DOHH2 (cell line): ENCODE data around the gene IHH.

Source experiments
- H3F3A ChIP-seq: fragments of 200-600 bp; sonication (generic), shearing (Covaris generic); 2 replicates; pipeline ENCODE4 v1.6.0; 2016; ENCODE audit warnings: antibody characterized with exemption, mild to moderate bottlenecking; ENCODE audit not compliant: control insufficient read depth, insufficient read depth
- H3K27ac ChIP-seq: fragments of 200-600 bp; sonication (generic); 2 replicates; pipeline ENCODE4 v1.5.1; 2014; ENCODE audit warnings: low read depth, mild to moderate bottlenecking, low read length, moderate library complexity
- H3K27me3 ChIP-seq: fragments of 200-600 bp; sonication (generic); 2 replicates; pipeline ENCODE4 v1.6.1; 2014; ENCODE audit warnings: mild to moderate bottlenecking, low read length, mixed read lengths; ENCODE audit not compliant: control insufficient read depth
- H3K36me3 ChIP-seq: fragments of 200-600 bp; sonication (generic); 2 replicates; pipeline ENCODE4 v1.6.1; 2014; ENCODE audit warnings: mild to moderate bottlenecking, low read length, moderate library complexity, mixed read lengths; ENCODE audit not compliant: control insufficient read depth
- H3K4me1 ChIP-seq: fragments of 200-600 bp; sonication (generic); 2 replicates; pipeline ENCODE4 v1.6.1; 2014; ENCODE audit warnings: mild to moderate bottlenecking, low read length, mixed read lengths; ENCODE audit not compliant: control insufficient read depth
- H3K4me2 ChIP-seq: fragments of 200-600 bp; sonication (generic); 2 replicates; pipeline ENCODE4 v1.6.0; 2014; ENCODE audit warnings: mild to moderate bottlenecking, low read length, moderate library complexity
- H3K4me3 ChIP-seq: fragments of 200-600 bp; sonication (generic); 2 replicates; pipeline ENCODE4 v1.5.1; 2014; ENCODE audit warnings: mild to moderate bottlenecking, low read length, mixed read lengths
- H3K79me2 ChIP-seq: fragments of 200-600 bp; sonication (generic); 2 replicates; pipeline ENCODE4 v1.6.1; 2014; ENCODE audit warnings: mild to moderate bottlenecking, low read length, mixed read lengths; ENCODE audit not compliant: control insufficient read depth
- H3K9me2 ChIP-seq: fragments of 200-600 bp; sonication (generic); replicated peaks from 2 replicates; pipeline ENCODE4 v1.6.1; 2014; ENCODE audit warnings: mild to moderate bottlenecking, low read length, mixed read lengths; ENCODE audit not compliant: control insufficient read depth
- H3K9me3 ChIP-seq: fragments of 200-600 bp; sonication (generic); 2 replicates; pipeline ENCODE4 v1.6.1; 2014; ENCODE audit warnings: antibody characterized with exemption, low read length, mixed read lengths; ENCODE audit not compliant: control insufficient read depth, insufficient read depth
- H4K20me1 ChIP-seq: fragments of 200-600 bp; sonication (generic); 2 replicates; pipeline ENCODE4 v1.6.0; 2014; ENCODE audit warnings: low read depth, mild to moderate bottlenecking, antibody characterized with exemption, low read length, moderate library complexity; ENCODE audit not compliant: control insufficient read depth, insufficient read depth
- EZH2phosphoT487 ChIP-seq: fragments of 200-600 bp; sonication (generic); IDR thresholded peaks from 2 replicates; pipeline ENCODE4 v1.6.1; 2017; ENCODE audit warnings: borderline replicate concordance, mild to moderate bottlenecking, antibody characterized with exemption, low read length, moderate library complexity, mixed read lengths
- TF ChIP-seq, protein P1 (sequence below): fragments of 200-600 bp; sonication (generic); IDR thresholded peaks from one replicate; pipeline ENCODE4 v1.5.1; 2014; ENCODE audit warnings: antibody characterized with exemption, mild to moderate bottlenecking, low read depth, low read length; ENCODE audit not compliant: poor library complexity, severe bottlenecking

Gene IHH

DNA sequence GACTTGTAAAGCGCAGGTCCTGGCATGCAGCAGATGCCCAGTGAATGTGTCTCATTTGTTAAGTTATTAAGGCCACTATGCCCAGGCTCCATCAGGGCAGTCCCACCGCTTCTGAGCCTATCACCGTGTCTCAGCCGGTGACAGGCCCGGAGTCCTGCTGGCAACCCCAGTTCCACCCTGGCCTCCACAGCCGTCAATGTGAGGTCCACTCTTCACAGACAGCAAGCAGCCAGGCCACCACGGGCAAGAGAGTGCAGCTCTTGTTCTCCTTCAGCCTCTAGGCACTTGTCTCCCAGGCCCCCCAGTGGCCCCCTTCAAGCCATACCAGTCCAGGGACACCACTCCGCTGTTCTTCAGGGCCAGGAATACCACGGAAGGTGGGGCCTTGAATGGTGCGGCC lies 42.0 kb downstream of the IHH start:
- no peaks in the 10 kb centered on the region for H3K79me2 ChIP-seq
- no peaks in the 10 kb centered on the region for H3K36me3 ChIP-seq
- no peak overlapping the region for H3K4me2 ChIP-seq
- no peaks in the 10 kb centered on the region for H3K4me1 ChIP-seq
- no peaks in the 10 kb centered on the region for H3K9me2 ChIP-seq
- no peak overlapping the region for H3K27ac ChIP-seq
- H3K4me3 ChIP-seq = no peak overlapping the region
- no peaks in the 10 kb centered on the region for H3K9me3 ChIP-seq
- H3K27me3 ChIP-seq = peaks cover 2% of the 10 kb centered on the region; the same call in 1 of the 2 replicates
- no peaks in the 10 kb centered on the region for H3F3A ChIP-seq
- H4K20me1 ChIP-seq = no peaks in the 10 kb centered on the region
- TF ChIP-seq, protein P1, sequence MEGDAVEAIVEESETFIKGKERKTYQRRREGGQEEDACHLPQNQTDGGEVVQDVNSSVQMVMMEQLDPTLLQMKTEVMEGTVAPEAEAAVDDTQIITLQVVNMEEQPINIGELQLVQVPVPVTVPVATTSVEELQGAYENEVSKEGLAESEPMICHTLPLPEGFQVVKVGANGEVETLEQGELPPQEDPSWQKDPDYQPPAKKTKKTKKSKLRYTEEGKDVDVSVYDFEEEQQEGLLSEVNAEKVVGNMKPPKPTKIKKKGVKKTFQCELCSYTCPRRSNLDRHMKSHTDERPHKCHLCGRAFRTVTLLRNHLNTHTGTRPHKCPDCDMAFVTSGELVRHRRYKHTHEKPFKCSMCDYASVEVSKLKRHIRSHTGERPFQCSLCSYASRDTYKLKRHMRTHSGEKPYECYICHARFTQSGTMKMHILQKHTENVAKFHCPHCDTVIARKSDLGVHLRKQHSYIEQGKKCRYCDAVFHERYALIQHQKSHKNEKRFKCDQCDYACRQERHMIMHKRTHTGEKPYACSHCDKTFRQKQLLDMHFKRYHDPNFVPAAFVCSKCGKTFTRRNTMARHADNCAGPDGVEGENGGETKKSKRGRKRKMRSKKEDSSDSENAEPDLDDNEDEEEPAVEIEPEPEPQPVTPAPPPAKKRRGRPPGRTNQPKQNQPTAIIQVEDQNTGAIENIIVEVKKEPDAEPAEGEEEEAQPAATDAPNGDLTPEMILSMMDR = no peak
- no peak for TF ChIP-seq EZH2phosphoT487

DNA sequence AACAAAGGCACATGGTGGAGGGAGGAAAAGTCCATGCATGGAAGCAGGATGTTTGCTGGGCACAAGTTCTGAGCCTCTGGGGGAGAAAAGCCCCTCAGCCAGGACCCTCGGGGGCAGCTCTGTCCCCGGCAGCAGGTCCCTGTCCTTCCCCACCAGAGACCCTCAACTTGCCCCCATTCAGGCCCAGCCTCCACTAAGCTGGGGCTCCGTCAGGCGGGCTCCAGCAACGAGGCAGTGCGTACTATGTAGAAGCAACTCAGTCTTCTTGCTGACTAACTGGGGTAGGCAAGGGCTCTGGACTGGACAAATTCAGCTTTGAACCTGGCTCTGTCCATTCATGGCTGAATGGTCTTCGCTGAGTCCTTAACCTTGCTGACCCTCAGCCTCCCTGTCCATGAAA lies 42.4 kb downstream of the IHH start:
- Histone ChIP-seq H3K4me3 (no peak overlapping the region), H3K9me3 (no peaks in the 10 kb centered on the region), H4K20me1 (no peaks in the 10 kb centered on the region), H3K27ac (no peak overlapping the region), H3K9me2 (no peaks in the 10 kb centered on the region), H3K4me1 (no peaks in the 10 kb centered on the region), H3K27me3 (peaks cover 2% of the 10 kb centered on the region; the same call in 1 of the 2 replicates), H3K36me3 (no peaks in the 10 kb centered on the region), H3F3A (no peaks in the 10 kb centered on the region), H3K4me2 (no peak overlapping the region), H3K79me2 (no peaks in the 10 kb centered on the region)
- TF ChIP-seq, protein P1 = no peak
- TF ChIP-seq EZH2phosphoT487 = no peak

DNA sequence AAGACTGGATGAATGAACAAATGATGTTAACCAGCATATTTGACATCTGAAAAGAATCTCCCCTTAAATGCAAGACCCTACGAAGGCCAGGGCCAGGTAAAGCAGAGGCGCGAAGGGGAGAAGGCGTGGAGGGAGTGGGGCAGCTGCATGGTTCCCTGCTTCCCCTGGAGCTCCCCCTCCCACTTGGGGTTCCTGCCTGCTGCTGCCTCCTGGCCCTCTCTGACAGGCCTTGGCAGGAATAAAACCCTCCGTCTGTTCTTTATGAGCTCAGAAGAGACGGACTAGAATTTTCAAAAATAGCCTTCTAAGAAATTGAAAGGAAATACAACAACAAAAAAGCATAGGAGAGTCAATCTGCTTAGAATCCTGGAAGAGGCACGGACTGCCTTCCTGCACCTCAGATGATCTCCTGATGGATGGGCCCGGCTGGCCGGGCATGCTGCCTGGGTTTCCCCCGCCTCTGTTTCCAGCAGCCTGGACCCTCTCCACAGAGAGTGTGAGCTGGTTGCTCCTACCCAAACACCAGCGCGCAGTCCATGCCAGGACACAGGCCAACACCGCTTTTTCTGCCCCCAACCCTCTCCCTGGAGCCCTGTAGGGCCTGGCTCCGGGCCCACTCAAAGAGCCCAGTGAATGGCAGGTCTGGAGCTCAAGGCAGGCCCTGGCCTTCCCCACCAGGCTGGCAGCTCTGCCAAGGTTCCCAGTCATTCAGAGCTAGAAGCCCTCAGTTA lies 43.4 kb downstream of the IHH start:
- H4K20me1 ChIP-seq = no peaks in the 10 kb centered on the region
- no peaks in the 10 kb centered on the region for H3F3A ChIP-seq
- no peaks in the 10 kb centered on the region for H3K27me3 ChIP-seq
- H3K27ac ChIP-seq = no peak overlapping the region
- no peaks in the 10 kb centered on the region for H3K4me1 ChIP-seq
- H3K9me3 ChIP-seq = no peaks in the 10 kb centered on the region
- no peaks in the 10 kb centered on the region for H3K36me3 ChIP-seq
- H3K79me2 ChIP-seq = no peaks in the 10 kb centered on the region
- no peak overlapping the region for H3K4me3 ChIP-seq
- no peak overlapping the region for H3K4me2 ChIP-seq
- TF ChIP-seq, protein P1 = no peak
- TF ChIP-seq EZH2phosphoT487 = no peak
- H3K9me2 ChIP-seq = no peaks in the 10 kb centered on the region
